A673 (cell line): Measurements from ENCODE around the gene MKNK2.

ENCODE experiments used
- EZH2 ChIP-seq: fragments of 200-600 bp; sonication (generic); IDR thresholded peaks from 2 replicates; pipeline ENCODE4 v1.6.1; 2017; ENCODE audit warnings: borderline replicate concordance, low read depth, mild to moderate bottlenecking, mixed read lengths, antibody characterized with exemption, low read length; ENCODE audit not compliant: poor library complexity, severe bottlenecking
- TF ChIP-seq, protein P1 (sequence below): fragments of 300-800, 200-600 bp; sonication (generic); conservative IDR thresholded peaks from 2 replicates; pipeline ENCODE4 v1.5.1; 2017; ENCODE audit warnings: low read depth, mild to moderate bottlenecking, antibody characterized with exemption, low read length, moderate library complexity, mixed read lengths

GRCh38 chr19:2032296-2032941 lies 18.6 kb downstream of the MKNK2 start:
- TF ChIP-seq, protein P1, sequence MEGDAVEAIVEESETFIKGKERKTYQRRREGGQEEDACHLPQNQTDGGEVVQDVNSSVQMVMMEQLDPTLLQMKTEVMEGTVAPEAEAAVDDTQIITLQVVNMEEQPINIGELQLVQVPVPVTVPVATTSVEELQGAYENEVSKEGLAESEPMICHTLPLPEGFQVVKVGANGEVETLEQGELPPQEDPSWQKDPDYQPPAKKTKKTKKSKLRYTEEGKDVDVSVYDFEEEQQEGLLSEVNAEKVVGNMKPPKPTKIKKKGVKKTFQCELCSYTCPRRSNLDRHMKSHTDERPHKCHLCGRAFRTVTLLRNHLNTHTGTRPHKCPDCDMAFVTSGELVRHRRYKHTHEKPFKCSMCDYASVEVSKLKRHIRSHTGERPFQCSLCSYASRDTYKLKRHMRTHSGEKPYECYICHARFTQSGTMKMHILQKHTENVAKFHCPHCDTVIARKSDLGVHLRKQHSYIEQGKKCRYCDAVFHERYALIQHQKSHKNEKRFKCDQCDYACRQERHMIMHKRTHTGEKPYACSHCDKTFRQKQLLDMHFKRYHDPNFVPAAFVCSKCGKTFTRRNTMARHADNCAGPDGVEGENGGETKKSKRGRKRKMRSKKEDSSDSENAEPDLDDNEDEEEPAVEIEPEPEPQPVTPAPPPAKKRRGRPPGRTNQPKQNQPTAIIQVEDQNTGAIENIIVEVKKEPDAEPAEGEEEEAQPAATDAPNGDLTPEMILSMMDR, result no peak
- no peak for TF ChIP-seq EZH2
